ENCODE measurements around the gene GPR82. TPM values are rescaled to one million over a fixed set of nuclear protein-coding genes. Genes with fewer than 3 reads are reported as not detected.

Gene GPR82
- polyA plus RNA-seq, 1 donor (not counting 4 experiments of a cell fraction or from before 2014, with no cell fraction given), result not detected

DNA sequence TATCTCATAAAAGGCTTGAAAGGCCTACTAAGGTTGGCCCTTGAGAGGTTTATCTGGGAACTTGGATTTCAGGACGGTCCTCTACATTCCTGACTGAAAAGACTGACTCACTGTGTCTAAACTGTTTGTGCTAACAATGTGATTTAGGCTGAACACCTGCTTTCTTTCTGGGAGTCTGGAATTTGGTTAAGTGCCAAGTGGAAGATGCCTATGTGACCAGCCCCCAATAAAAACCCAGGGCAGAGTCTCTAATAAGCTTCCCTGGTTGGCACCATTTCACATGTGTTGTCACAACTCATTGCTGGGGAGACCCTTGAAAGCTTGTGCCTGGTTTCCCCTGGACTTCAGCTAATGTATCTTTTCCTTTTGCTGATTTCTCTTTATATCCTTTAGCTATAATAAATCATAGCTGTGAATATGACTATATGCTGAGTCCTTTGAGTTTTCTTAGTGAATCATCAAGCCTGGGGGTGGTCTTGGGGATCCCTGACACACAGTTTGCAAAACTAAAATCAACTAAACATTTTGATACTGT is 55.1 kb downstream of the GPR82 start:
- H3K27ac ChIP-seq (ENCODE audit: control insufficient read depth, insufficient read depth, low read length), result peak overlapping the region; percentile 45
- dilution Hi-C loops (cut with MboI; ENCODE audit: extremely low pct_ligation_motif_present, low sequenced_read_pairs), result no loop called here
- H3K79me2 ChIP-seq (ENCODE audit: control insufficient read depth, insufficient read depth, low read length), result no peaks in the 10 kb centered on the region
- H3K36me3 ChIP-seq (ENCODE audit: control insufficient read depth in 2 of 2, extremely low read depth in 1 of 2, insufficient read depth in 2 of 2, low read length in 2 of 2), result no peaks in the 10 kb centered on the region
- H3K4me1 ChIP-seq (ENCODE audit: control insufficient read depth, extremely low read depth, insufficient read depth, low read length), result peaks cover 7% of the 10 kb centered on the region
- TF ChIP-seq EZH2 (IDR thresholded peaks at IDR 0.05; ENCODE audit: low read length), result no peak
- TF ChIP-seq, protein P1, sequence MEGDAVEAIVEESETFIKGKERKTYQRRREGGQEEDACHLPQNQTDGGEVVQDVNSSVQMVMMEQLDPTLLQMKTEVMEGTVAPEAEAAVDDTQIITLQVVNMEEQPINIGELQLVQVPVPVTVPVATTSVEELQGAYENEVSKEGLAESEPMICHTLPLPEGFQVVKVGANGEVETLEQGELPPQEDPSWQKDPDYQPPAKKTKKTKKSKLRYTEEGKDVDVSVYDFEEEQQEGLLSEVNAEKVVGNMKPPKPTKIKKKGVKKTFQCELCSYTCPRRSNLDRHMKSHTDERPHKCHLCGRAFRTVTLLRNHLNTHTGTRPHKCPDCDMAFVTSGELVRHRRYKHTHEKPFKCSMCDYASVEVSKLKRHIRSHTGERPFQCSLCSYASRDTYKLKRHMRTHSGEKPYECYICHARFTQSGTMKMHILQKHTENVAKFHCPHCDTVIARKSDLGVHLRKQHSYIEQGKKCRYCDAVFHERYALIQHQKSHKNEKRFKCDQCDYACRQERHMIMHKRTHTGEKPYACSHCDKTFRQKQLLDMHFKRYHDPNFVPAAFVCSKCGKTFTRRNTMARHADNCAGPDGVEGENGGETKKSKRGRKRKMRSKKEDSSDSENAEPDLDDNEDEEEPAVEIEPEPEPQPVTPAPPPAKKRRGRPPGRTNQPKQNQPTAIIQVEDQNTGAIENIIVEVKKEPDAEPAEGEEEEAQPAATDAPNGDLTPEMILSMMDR (optimal IDR thresholded peaks at IDR 0.05 in 1 of 3, IDR thresholded peaks at IDR 0.05 in 1 of 3, conservative IDR thresholded peaks at IDR 0.05 in 1 of 3; ENCODE audit: extremely low read depth in 1 of 3, insufficient read depth in 2 of 3, low read length in 3 of 3), result no peak
- H3K9ac ChIP-seq (ENCODE audit: control insufficient read depth, extremely low read depth, insufficient read depth, low read length), result no peak overlapping the region
- DNase-seq (ENCODE audit: low read depth, low spot score), result no peak
- no peaks in the 10 kb centered on the region for H3K9me3 ChIP-seq (ENCODE audit: control insufficient read depth, low read depth, low read length)
- no peaks in the 10 kb centered on the region for H3K9me1 ChIP-seq (ENCODE audit: control insufficient read depth, extremely low read depth, insufficient read depth, low read length)
- no peak overlapping the region for H3K4me3 ChIP-seq (ENCODE audit: control insufficient read depth in 2 of 3, extremely low read depth in 1 of 3, insufficient read depth in 2 of 3, low read depth in 1 of 3, low read length in 3 of 3)
- FAIRE-seq, result peak; percentile 56
- no peak overlapping the region for H2AFZ ChIP-seq (ENCODE audit: control insufficient read depth, low read length)
- no peaks in the 10 kb centered on the region for H4K20me1 ChIP-seq (ENCODE audit: control insufficient read depth, extremely low read depth, insufficient read depth, low read length)
- H3K27me3 ChIP-seq (ENCODE audit: control insufficient read depth, extremely low read depth, insufficient read depth, low read length), result no peaks in the 10 kb centered on the region
- H3K4me2 ChIP-seq (ENCODE audit: control insufficient read depth, extremely low read depth, insufficient read depth, low read depth, low read length), result peak overlapping the region; percentile 39

Small RNA genes lying within 50 kb of the gene (small RNA-seq; reads per million reads assigned to genes)
- gene RN7SL144P (ENCODE audit: insufficient read length in 3 of 3, low read depth in 3 of 3, low replicate concordance in 1 of 3), result 0 reads per million in 3 experiments

Other genes with a start within 250 kb of the GPR82 start
- gene GPR34, start 35.2 kb upstream of the GPR82 start, polyA plus RNA-seq, result not detected in 3 replicates
- gene CASK, start 199.4 kb downstream of the GPR82 start, polyA plus RNA-seq, result 19.6 to 33.7 TPM (median 22.0 TPM) in 3 replicates